HEK293 (cell line): ENCODE measurements around the gene RBPJL.

ENCODE experiments used
- ZNF114 ChIP-seq: fragments of 450-650 bp; formaldehyde crosslinking; IDR thresholded peaks from 2 replicates; pipeline ENCODE4 v1.5.0; 2017; ENCODE audit warnings: missing biosample characterization, missing genetic modification characterization
- ZNF146 ChIP-seq: fragments of 450-650 bp; formaldehyde crosslinking; IDR thresholded peaks from 2 replicates; pipeline ENCODE4 v1.5.1; 2016; ENCODE audit warnings: missing biosample characterization, missing genetic modification characterization
- ZNF558 ChIP-seq: fragments of 450-650 bp; formaldehyde crosslinking; IDR thresholded peaks from 2 replicates; pipeline ENCODE4 v1.5.1; 2016; ENCODE audit warnings: missing biosample characterization, missing genetic modification characterization
- ZNF830 ChIP-seq: fragments of 450-650 bp; IDR thresholded peaks from 2 replicates; pipeline ENCODE4 v1.5.0; 2018; ENCODE audit warnings: missing biosample characterization, missing genetic modification characterization, low read depth, mild to moderate bottlenecking, moderate library complexity
- TF ChIP-seq, protein P1 (sequence below): fragments of 450-650 bp; formaldehyde crosslinking; IDR thresholded peaks from 2 replicates; pipeline ENCODE4 v1.5.1; 2016; ENCODE audit warnings: missing biosample characterization, missing genetic modification characterization

DNA sequence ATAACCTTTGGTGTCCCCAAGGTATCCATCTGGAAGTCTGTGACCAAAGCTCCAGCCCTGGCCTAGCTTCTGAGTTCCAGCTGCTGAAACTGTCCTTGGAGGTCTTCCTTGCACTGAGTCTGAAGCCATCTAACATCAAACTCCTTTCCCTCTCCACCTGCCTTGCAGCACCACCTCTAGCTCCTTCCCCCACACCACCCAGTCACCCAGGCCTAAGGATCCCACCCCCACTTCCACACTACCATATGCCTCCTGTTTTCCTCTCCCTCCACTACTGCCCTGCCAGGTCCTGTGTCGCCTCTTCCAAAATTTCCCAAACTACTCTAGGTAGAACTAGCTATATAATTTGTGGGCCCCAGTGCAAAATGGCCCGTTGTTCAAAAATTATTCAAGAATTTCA is 12.3 kb downstream of the RBPJL start:
- TF ChIP-seq, protein P1, sequence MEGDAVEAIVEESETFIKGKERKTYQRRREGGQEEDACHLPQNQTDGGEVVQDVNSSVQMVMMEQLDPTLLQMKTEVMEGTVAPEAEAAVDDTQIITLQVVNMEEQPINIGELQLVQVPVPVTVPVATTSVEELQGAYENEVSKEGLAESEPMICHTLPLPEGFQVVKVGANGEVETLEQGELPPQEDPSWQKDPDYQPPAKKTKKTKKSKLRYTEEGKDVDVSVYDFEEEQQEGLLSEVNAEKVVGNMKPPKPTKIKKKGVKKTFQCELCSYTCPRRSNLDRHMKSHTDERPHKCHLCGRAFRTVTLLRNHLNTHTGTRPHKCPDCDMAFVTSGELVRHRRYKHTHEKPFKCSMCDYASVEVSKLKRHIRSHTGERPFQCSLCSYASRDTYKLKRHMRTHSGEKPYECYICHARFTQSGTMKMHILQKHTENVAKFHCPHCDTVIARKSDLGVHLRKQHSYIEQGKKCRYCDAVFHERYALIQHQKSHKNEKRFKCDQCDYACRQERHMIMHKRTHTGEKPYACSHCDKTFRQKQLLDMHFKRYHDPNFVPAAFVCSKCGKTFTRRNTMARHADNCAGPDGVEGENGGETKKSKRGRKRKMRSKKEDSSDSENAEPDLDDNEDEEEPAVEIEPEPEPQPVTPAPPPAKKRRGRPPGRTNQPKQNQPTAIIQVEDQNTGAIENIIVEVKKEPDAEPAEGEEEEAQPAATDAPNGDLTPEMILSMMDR (tag by site-specific recombination) = no peak
- TF ChIP-seq ZNF146 (no peak), ZNF558 (tag by site-specific recombination) (no peak), ZNF114 (no peak), ZNF830 (tag by site-specific recombination) (no peak)
